Activated CD8-positive, alpha-beta memory T cell treated with anti-CD3 and anti-CD28 coated beads for 36 hours (primary cell): ENCODE measurements around the gene TFDP1. TPM values are rescaled to one million over a fixed set of nuclear protein-coding genes. Genes with fewer than 3 reads are reported as not detected.

Experiments
- CTCF ChIA-PET: fragments of 350-600 bp; sonication (Branson Sonifier 250); formaldehyde crosslinking; loops from one replicate; lab custom pipeline; 2021; ENCODE audit warnings: antibody characterized with exemption; lab: Charles Lee
- POLR2A ChIA-PET: fragments of 350-600 bp; sonication (Branson Sonifier 250); formaldehyde crosslinking; loops from one replicate; lab custom pipeline; 2021; ENCODE audit warnings: antibody characterized with exemption; lab: Charles Lee
- total RNA-seq, 2 experiments: library from RNA; stranded (reverse); gene quantifications; one replicate each; pipeline ENCODE4 v1.2.3, GENCODE V29; 2021

The TFDP1 gene
- total RNA-seq: 100 to 1,000 TPM; 200 to 206 TPM

- ChIA-PET POLR2A (no interaction called here), CTCF (interaction anchor here (0.7 kb wide), 1 partner anchor 22 kb away, joined by 3 read pairs; no protein-coding TSS in a partner anchor)
Measured at GRCh38 chr13:113584205-113584869, at the start of gene TFDP1. Gene TFDP1, plus strand, starts transcription at chr13:113584753. Its CDS starts 1,085 bp downstream, at chr13:113585838.

GRCh38 chr13:113535381-113535781, 49.2 kb upstream of the TFDP1 start:
- POLR2A ChIA-PET: no interaction called here
- CTCF ChIA-PET: no interaction called here

- POLR2A ChIA-PET: no interaction called here
- CTCF ChIA-PET: interaction anchor here (0.7 kb wide), 1 partner anchor 354 kb away, joined by 3 read pairs; no protein-coding TSS in a partner anchor
Measured at GRCh38 chr13:113536461-113537110, 48.0 kb upstream of the TFDP1 start.

GRCh38 chr13:113537205-113537604, 47.3 kb upstream of the TFDP1 start:
- ChIA-PET POLR2A (no interaction called here), CTCF (interaction anchor here (0.7 kb wide), 1 partner anchor 353 kb away, joined by 3 read pairs; no protein-coding TSS in a partner anchor)

GRCh38 chr13:113537909-113538688, 46.5 kb upstream of the TFDP1 start:
- ChIA-PET POLR2A (no interaction called here), CTCF (no interaction called here)

- CTCF ChIA-PET: no interaction called here
- POLR2A ChIA-PET: no interaction called here
Measured at GRCh38 chr13:113538689-113539058, 45.9 kb upstream of the TFDP1 start.

- ChIA-PET POLR2A (no interaction called here), CTCF (no interaction called here)
Measured at GRCh38 chr13:113539176-113539575, 45.4 kb upstream of the TFDP1 start.

- POLR2A ChIA-PET: no interaction called here
- CTCF ChIA-PET: no interaction called here
Measured at GRCh38 chr13:113539822-113540221, 44.7 kb upstream of the TFDP1 start.

- CTCF ChIA-PET: no interaction called here
- POLR2A ChIA-PET: no interaction called here
Measured at GRCh38 chr13:113540523-113540922, 44.0 kb upstream of the TFDP1 start.

GRCh38 chr13:113542751-113543424, 41.7 kb upstream of the TFDP1 start:
- POLR2A ChIA-PET: no interaction called here
- CTCF ChIA-PET: no interaction called here

- CTCF ChIA-PET: interaction anchor here (1.1 kb wide), 1 partner anchor 18 kb away, joined by 3 read pairs; no protein-coding TSS in a partner anchor
- POLR2A ChIA-PET: no interaction called here
Measured at GRCh38 chr13:113544071-113544891, 40.3 kb upstream of the TFDP1 start.

GRCh38 chr13:113544896-113545295, 39.7 kb upstream of the TFDP1 start:
- ChIA-PET CTCF (no interaction called here), POLR2A (no interaction called here)

GRCh38 chr13:113545455-113545930, 39.1 kb upstream of the TFDP1 start:
- ChIA-PET CTCF (no interaction called here), POLR2A (no interaction called here)

GRCh38 chr13:113545931-113546516, 38.5 kb upstream of the TFDP1 start:
- CTCF ChIA-PET: no interaction called here

GRCh38 chr13:113546571-113547237, 37.8 kb upstream of the TFDP1 start:
- CTCF ChIA-PET: no interaction called here
- POLR2A ChIA-PET: no interaction called here

More at GRCh38 chr13:113545931-113546516, 38.5 kb upstream of the TFDP1 start:
- POLR2A ChIA-PET: no interaction called here

GRCh38 chr13:113547238-113547971, 37.1 kb upstream of the TFDP1 start:
- CTCF ChIA-PET: no interaction called here
- POLR2A ChIA-PET: no interaction called here

- POLR2A ChIA-PET: no interaction called here
- CTCF ChIA-PET: no interaction called here
Measured at GRCh38 chr13:113548171-113548641, 36.3 kb upstream of the TFDP1 start.
